K562 (cell line): ENCODE results near the gene TUBA1B. TPM values are rescaled to one million over a fixed set of nuclear protein-coding genes. Genes with fewer than 3 reads are reported as not detected.

Experiments
- FIP1L1 ChIP-seq: fragments of 200-400 bp; formaldehyde crosslinking; IDR thresholded peaks from 2 replicates; pipeline ENCODE4 v1.6.1; 2018; ENCODE audit warnings: mild to moderate bottlenecking, low read depth, low read length; ENCODE audit not compliant: poor library complexity, severe bottlenecking
- FOXA3 ChIP-seq, 2 experiments: fragments of 450-650 bp in 1 of 2; sonication (generic) in 1 of 2; formaldehyde crosslinking; IDR thresholded peaks in 1 of 2; conservative IDR thresholded peaks in 1 of 2; 2 replicates each; pipeline versions ENCODE4 v1.4.0 to v1.8.0; 2020 to 2022; ENCODE audit warnings: mild to moderate bottlenecking in 2 of 2, missing genetic modification reagents in 1 of 2
- NFXL1 ChIP-seq: fragments of 450-650 bp; formaldehyde crosslinking; IDR thresholded peaks from 2 replicates; pipeline ENCODE4 v1.4.0; 2021; ENCODE audit warnings: mild to moderate bottlenecking
- POLR2G ChIP-seq: fragments of 200-400 bp; formaldehyde crosslinking; IDR thresholded peaks from 2 replicates; pipeline ENCODE4 v1.6.1; 2017; ENCODE audit warnings: low read depth, mild to moderate bottlenecking, antibody characterized with exemption, low read length, moderate library complexity
- RBBP5 ChIP-seq: fragments of 200-600 bp; sonication (generic); IDR thresholded peaks from 2 replicates; pipeline ENCODE4 v1.6.1; 2012; ENCODE audit warnings: borderline replicate concordance, mild to moderate bottlenecking, low read length, control low read depth, inconsistent platforms; ENCODE audit not compliant: insufficient read depth, poor library complexity, severe bottlenecking
- RERE ChIP-seq: sonication (generic); formaldehyde crosslinking; IDR thresholded peaks from 2 replicates; pipeline ENCODE4 v1.8.0; 2023; ENCODE audit warnings: missing genetic modification reagents, mild to moderate bottlenecking, borderline replicate concordance
- SRSF1 ChIP-seq: fragments of 200-400 bp; formaldehyde crosslinking; IDR thresholded peaks from 2 replicates; pipeline ENCODE4 v1.6.1; 2017; ENCODE audit warnings: mild to moderate bottlenecking, low read depth, low read length, moderate library complexity
- TGIF2 ChIP-seq: sonication (generic); formaldehyde crosslinking; IDR thresholded peaks from 2 replicates; pipeline ENCODE4 v1.8.1; 2022; ENCODE audit warnings: mild to moderate bottlenecking, missing genetic modification reagents, moderate library complexity
- ZNF224 ChIP-seq: sonication (generic); formaldehyde crosslinking; IDR thresholded peaks from 2 replicates; pipeline ENCODE4 v1.8.0; 2022; ENCODE audit warnings: mild to moderate bottlenecking, missing genetic modification reagents
- ZNF57 ChIP-seq: fragments of 450-650 bp; formaldehyde crosslinking; IDR thresholded peaks from 2 replicates; pipeline ENCODE4 v1.4.0; 2020; ENCODE audit warnings: mild to moderate bottlenecking, moderate library complexity
- polyA plus RNA-seq, 8 experiments: library from polyadenylated mRNA; depleted of rRNA in 4 of 8; stranded (reverse) in 5 of 8; unstranded in 3 of 8; fragments of >200 nt; fragmentation: Nextera tagmentation in 2 of 8; fragmentation: Illumina TruSeq in 1 of 8; extraction: Ambion mirVana in 2 of 8; extraction: Trizol in 1 of 8; gene quantifications; 2 replicates each; pipeline versions ENCODE4 v1.2.1 to v1.2.3, GENCODE V29; 2011 to 2014; ENCODE audit warnings: inconsistent platforms in 1 of 8, missing spikeins in 1 of 8
- total RNA-seq, 7 experiments: library from RNA; depleted of rRNA in 6 of 7; stranded (reverse); fragments of >200 nt in 6 of 7; fragmentation: Illumina TruSeq in 2 of 7; extraction: Trizol in 2 of 7; gene quantifications; 2 replicates each; pipeline versions ENCODE4 v1.2.1 to v1.2.3, GENCODE V29; 2011 to 2021; ENCODE audit warnings: low replicate concordance in 1 of 7
- TF ChIP-seq, protein P1 (sequence below), 2 experiments: fragments of 450-650 bp in 1 of 2; sonication (generic) in 1 of 2; formaldehyde crosslinking in 1 of 2; IDR thresholded peaks; 2 replicates each; pipeline versions ENCODE4 v1.7.1 to v1.9.0; 2016 to 2022; ENCODE audit warnings: inconsistent platforms in 1 of 2, mild to moderate bottlenecking in 1 of 2, missing genetic modification reagents in 1 of 2

TUBA1B gene
- total and polyA plus RNA-seq, 9 of the 15 experiments (the other 6 are each of a cell fraction or from before 2014, with no cell fraction given) = 2,189 to 4,624 (median 2,628) TPM

DNA sequence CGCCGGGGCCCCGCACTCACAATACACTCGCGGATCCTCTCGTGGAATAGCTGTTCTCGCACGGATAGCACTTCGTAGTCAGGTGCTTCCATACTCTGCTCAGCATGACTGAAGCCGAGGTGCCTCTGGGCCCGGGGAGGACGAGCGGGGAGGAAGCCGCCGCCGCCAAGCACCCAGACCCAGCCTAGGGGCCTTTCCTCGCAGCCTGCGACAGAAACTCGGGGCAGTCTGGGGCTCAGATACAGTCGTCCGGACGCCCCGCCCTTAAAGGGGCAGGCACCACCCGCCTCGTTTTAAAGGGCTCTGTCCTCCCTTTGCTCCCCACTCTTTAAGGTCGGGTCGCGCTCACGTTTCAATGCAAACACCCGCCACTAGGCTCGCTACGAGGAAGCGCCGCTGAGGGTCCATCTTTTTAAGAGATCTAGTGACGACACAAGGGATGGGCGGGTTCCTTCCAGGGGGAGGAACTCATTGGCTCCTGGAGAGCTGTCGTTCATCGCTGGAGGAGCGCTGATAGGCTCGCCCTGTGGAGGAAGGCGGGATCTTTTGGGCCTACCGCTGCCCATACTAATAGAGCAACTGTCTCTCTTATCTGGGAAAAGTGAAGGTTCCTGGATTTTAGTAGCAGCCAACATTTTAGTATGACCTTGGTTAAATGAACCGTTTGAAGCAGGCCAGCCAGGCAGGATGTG lies 20.6 kb downstream of the TUBA1B start, which contains the start of gene LMBR1L (continued):
- TF ChIP-seq, protein P1, sequence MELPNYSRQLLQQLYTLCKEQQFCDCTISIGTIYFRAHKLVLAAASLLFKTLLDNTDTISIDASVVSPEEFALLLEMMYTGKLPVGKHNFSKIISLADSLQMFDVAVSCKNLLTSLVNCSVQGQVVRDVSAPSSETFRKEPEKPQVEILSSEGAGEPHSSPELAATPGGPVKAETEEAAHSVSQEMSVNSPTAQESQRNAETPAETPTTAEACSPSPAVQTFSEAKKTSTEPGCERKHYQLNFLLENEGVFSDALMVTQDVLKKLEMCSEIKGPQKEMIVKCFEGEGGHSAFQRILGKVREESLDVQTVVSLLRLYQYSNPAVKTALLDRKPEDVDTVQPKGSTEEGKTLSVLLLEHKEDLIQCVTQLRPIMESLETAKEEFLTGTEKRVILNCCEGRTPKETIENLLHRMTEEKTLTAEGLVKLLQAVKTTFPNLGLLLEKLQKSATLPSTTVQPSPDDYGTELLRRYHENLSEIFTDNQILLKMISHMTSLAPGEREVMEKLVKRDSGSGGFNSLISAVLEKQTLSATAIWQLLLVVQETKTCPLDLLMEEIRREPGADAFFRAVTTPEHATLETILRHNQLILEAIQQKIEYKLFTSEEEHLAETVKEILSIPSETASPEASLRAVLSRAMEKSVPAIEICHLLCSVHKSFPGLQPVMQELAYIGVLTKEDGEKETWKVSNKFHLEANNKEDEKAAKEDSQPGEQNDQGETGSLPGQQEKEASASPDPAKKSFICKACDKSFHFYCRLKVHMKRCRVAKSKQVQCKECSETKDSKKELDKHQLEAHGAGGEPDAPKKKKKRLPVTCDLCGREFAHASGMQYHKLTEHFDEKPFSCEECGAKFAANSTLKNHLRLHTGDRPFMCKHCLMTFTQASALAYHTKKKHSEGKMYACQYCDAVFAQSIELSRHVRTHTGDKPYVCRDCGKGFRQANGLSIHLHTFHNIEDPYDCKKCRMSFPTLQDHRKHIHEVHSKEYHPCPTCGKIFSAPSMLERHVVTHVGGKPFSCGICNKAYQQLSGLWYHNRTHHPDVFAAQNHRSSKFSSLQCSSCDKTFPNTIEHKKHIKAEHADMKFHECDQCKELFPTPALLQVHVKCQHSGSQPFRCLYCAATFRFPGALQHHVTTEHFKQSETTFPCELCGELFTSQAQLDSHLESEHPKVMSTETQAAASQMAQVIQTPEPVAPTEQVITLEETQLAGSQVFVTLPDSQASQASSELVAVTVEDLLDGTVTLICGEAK (IDR thresholded peaks at IDR 0.05) = peak; percentile 48; the same call in 1 of the 2 replicates
- TF ChIP-seq, protein P1 (CRISPR knock-in tag; IDR thresholded peaks at IDR 0.05) = no peak
- TF ChIP-seq SRSF1 (no peak), POLR2G (peak; percentile 83), FOXA3 (CRISPR knock-in tag; conservative IDR thresholded peaks at IDR 0.05 in 1 of 2, IDR thresholded peaks at IDR 0.05 in 1 of 2) (no peak), ZNF224 (no peak), NFXL1 (CRISPR knock-in tag) (no peak), TGIF2 (no peak), ZNF57 (CRISPR knock-in tag) (no peak), RBBP5 (peak; percentile 52), RERE (no peak), FIP1L1 (no peak)
